H1 (cell line): Measurements from ENCODE around the gene WSCD1. TPM values are rescaled to one million over a fixed set of nuclear protein-coding genes. Genes with fewer than 3 reads are reported as not detected.

Experiments
- CTCF ChIA-PET: fragments of 300-600 bp; sonication (Branson Sonifier 250); formaldehyde crosslinking; loops from one replicate; lab custom pipeline; 2021; ENCODE audit not compliant: partially characterized antibody; lab: Charles Lee
- POLR2A ChIA-PET: fragments of 300-600 bp; sonication (Branson Sonifier 250); formaldehyde crosslinking; loops from one replicate; lab custom pipeline; 2021; ENCODE audit warnings: inconsistent platforms; ENCODE audit not compliant: partially characterized antibody; lab: Charles Lee
- DNase-seq, 2 experiments: peaks; one replicate each; pipeline versions ENCODE4 v3.0.0 to v3.0.0-alpha.2; 2010 to 2022; ENCODE audit warnings: low spot score in 2 of 2, low read depth in 1 of 2, mixed read lengths in 1 of 2
- FAIRE-seq: peaks from 2 replicates; lab custom pipeline; 2011; peaks lifted over from hg19 to GRCh38; lab: Jason Lieb, UNC
- H2AFZ ChIP-seq: 2 replicates; pipeline ENCODE4 v1.8.1; 2012; ENCODE audit warnings: low read length, inconsistent platforms
- H2AK5ac ChIP-seq: 2 replicates; pipeline ENCODE4 v1.6.1; 2013; ENCODE audit warnings: low read depth, low read length
- H2BK120ac ChIP-seq: replicated peaks from 2 replicates; pipeline ENCODE3; 2013; ENCODE audit warnings: low read depth, low read length, inconsistent platforms
- H2BK12ac ChIP-seq: 2 replicates; pipeline ENCODE4 v1.6.1; 2013; ENCODE audit warnings: low read depth, low read length
- H2BK15ac ChIP-seq: 2 replicates; pipeline ENCODE4 v1.6.1; 2013; ENCODE audit warnings: low read length
- H2BK20ac ChIP-seq: 2 replicates; pipeline ENCODE4 v1.6.1; 2013; ENCODE audit warnings: low read length
- H2BK5ac ChIP-seq: 2 replicates; pipeline ENCODE4 v1.6.1; 2013; ENCODE audit warnings: low read depth, low read length
- H3K14ac ChIP-seq: 2 replicates; pipeline ENCODE4 v1.6.1; 2013; ENCODE audit warnings: inconsistent platforms; ENCODE audit not compliant: insufficient read length
- H3K18ac ChIP-seq: 2 replicates; pipeline ENCODE4 v1.6.1; 2013; ENCODE audit warnings: low read length; ENCODE audit errors: extremely low read depth
- H3K23ac ChIP-seq: 2 replicates; pipeline ENCODE4 v1.6.1; 2013; ENCODE audit warnings: inconsistent platforms; ENCODE audit not compliant: insufficient read length
- H3K23me2 ChIP-seq: 2 replicates; pipeline ENCODE4 v1.6.1; 2013; ENCODE audit warnings: low read depth, low read length
- H3K27ac ChIP-seq: 2 replicates; pipeline ENCODE4 v1.6.1; 2011; ENCODE audit warnings: low read depth, low read length, inconsistent platforms
- H3K27me3 ChIP-seq, 4 experiments: replicated peaks in 1 of 4; 1 replicate in 1 of 4; 2 replicates in 3 of 4; pipeline versions ENCODE4 v1.6.1 to v1.8.1; 2011 to 2013; ENCODE audit warnings: low read length in 3 of 4, mild to moderate bottlenecking in 3 of 4, inconsistent platforms in 2 of 4, mixed read lengths in 2 of 4, moderate library complexity in 1 of 4; ENCODE audit not compliant: control insufficient read depth in 3 of 4, insufficient read depth in 3 of 4; ENCODE audit errors: extremely low read depth in 1 of 4
- H3K36me3 ChIP-seq, 4 experiments: 2 replicates each; pipeline versions ENCODE4 v1.6.1 to v1.8.1; 2011 to 2013; ENCODE audit warnings: mild to moderate bottlenecking in 4 of 4, low read length in 3 of 4, moderate library complexity in 2 of 4, control low read depth in 1 of 4, inconsistent platforms in 1 of 4; ENCODE audit not compliant: insufficient read depth in 4 of 4, control insufficient read depth in 2 of 4
- H3K4ac ChIP-seq: replicated peaks from 2 replicates; pipeline ENCODE3; 2013; ENCODE audit warnings: low read length, low read depth, mixed read lengths, inconsistent platforms; ENCODE audit not compliant: insufficient read length
- H3K4me1 ChIP-seq, 4 experiments: replicated peaks in 1 of 4; 1 replicate in 1 of 4; 2 replicates in 3 of 4; pipeline versions ENCODE4 v1.6.1 to v1.8.1; 2011 to 2013; ENCODE audit warnings: low read length in 3 of 4, inconsistent platforms in 2 of 4, mixed read lengths in 1 of 4; ENCODE audit not compliant: insufficient read depth in 4 of 4, control insufficient read depth in 3 of 4
- H3K4me2 ChIP-seq, 2 experiments: 2 replicates each; pipeline versions ENCODE4 v1.6.1 to v1.8.1; 2011 to 2013; ENCODE audit warnings: low read depth in 2 of 2, low read length in 2 of 2, control low read depth in 1 of 2, inconsistent platforms in 1 of 2, mild to moderate bottlenecking in 1 of 2; ENCODE audit not compliant: insufficient read depth in 1 of 2
- H3K4me3 ChIP-seq, 4 experiments: fragments of 200-600, 300-600 bp in 1 of 4; sonication (generic), shearing (Covaris generic), sonication (Bioruptor Twin) in 1 of 4; 2 replicates each; pipeline versions ENCODE4 v1.5.1 to v1.8.1; 2011 to 2016; ENCODE audit warnings: low read length in 4 of 4, low read depth in 3 of 4, control low read depth in 2 of 4, inconsistent platforms in 2 of 4, mild to moderate bottlenecking in 2 of 4, mixed read lengths in 1 of 4, moderate library complexity in 1 of 4; ENCODE audit not compliant: insufficient read depth in 2 of 4; ENCODE audit errors: extremely low read depth in 1 of 4
- H3K56ac ChIP-seq: replicated peaks from 2 replicates; pipeline ENCODE3; 2013; ENCODE audit warnings: low read depth, mild to moderate bottlenecking, mixed read lengths, low read length, inconsistent platforms; ENCODE audit not compliant: insufficient read length
- H3K79me1 ChIP-seq: 2 replicates; pipeline ENCODE4 v1.6.1; 2013; ENCODE audit warnings: low read depth, low read length, control low read depth
- H3K79me2 ChIP-seq, 2 experiments: 2 replicates each; pipeline versions ENCODE4 v1.6.1 to v1.8.1; 2012 to 2013; ENCODE audit warnings: low read length in 2 of 2, mild to moderate bottlenecking in 2 of 2, inconsistent platforms in 1 of 2; ENCODE audit not compliant: insufficient read depth in 2 of 2, control insufficient read depth in 1 of 2
- H3K9ac ChIP-seq, 4 experiments: replicated peaks in 1 of 4; 1 replicate in 1 of 4; 2 replicates in 3 of 4; pipeline versions ENCODE4 v1.6.1 to v1.8.1; 2011 to 2013; ENCODE audit warnings: low read depth in 3 of 4, low read length in 3 of 4, control low read depth in 2 of 4, mild to moderate bottlenecking in 2 of 4, moderate library complexity in 2 of 4, inconsistent platforms in 1 of 4; ENCODE audit errors: extremely low read depth in 1 of 4
- H3K9me3 ChIP-seq, 2 experiments: 2 replicates each; pipeline versions ENCODE4 v1.6.1 to v1.8.1; 2012 to 2013; ENCODE audit warnings: mild to moderate bottlenecking in 2 of 2, moderate library complexity in 2 of 2, control low read depth in 1 of 2, inconsistent platforms in 1 of 2, low read depth in 1 of 2, low read length in 1 of 2, mixed read lengths in 1 of 2; ENCODE audit not compliant: insufficient read depth in 2 of 2
- H4K20me1 ChIP-seq, 2 experiments: replicated peaks in 1 of 2; 2 replicates each; pipeline versions ENCODE3 to v1.8.1; 2011 to 2013; ENCODE audit warnings: inconsistent platforms in 2 of 2, low read length in 2 of 2, mild to moderate bottlenecking in 1 of 2; ENCODE audit not compliant: insufficient read depth in 2 of 2, control insufficient read depth in 1 of 2
- H4K5ac ChIP-seq: 2 replicates; pipeline ENCODE4 v1.6.1; 2013; ENCODE audit warnings: low read length, low read depth, mixed read lengths, inconsistent platforms; ENCODE audit not compliant: insufficient read length
- H4K8ac ChIP-seq: 2 replicates; pipeline ENCODE4 v1.8.0; 2013; ENCODE audit warnings: mild to moderate bottlenecking, moderate library complexity, low read length, inconsistent platforms; ENCODE audit not compliant: insufficient read depth; ENCODE audit errors: extremely low read depth
- H4K91ac ChIP-seq: replicated peaks from 2 replicates; pipeline ENCODE3; 2013; ENCODE audit warnings: low read length, mixed read lengths, inconsistent platforms; ENCODE audit not compliant: insufficient read length
- BRCA1 ChIP-seq: IDR thresholded peaks from 2 replicates; pipeline ENCODE4 v1.6.1; 2012; ENCODE audit warnings: low read depth, low read length, improper control_type of control experiment
- CEBPB ChIP-seq: IDR thresholded peaks from 2 replicates; pipeline ENCODE4 v1.6.1; 2012; ENCODE audit warnings: low read depth, low read length
- CHD1 ChIP-seq: IDR thresholded peaks from 2 replicates; pipeline ENCODE4 v1.6.1; 2012; ENCODE audit warnings: low read depth, low read length, improper control_type of control experiment
- EP300 ChIP-seq, 2 experiments: IDR thresholded peaks; 1 replicate in 1 of 2; 2 replicates in 1 of 2; pipeline ENCODE4 v1.6.1; 2011 to 2012; ENCODE audit warnings: low read depth in 2 of 2, low read length in 2 of 2, mild to moderate bottlenecking in 2 of 2, borderline replicate concordance in 1 of 2, inconsistent platforms in 1 of 2, moderate library complexity in 1 of 2
- HDAC6 ChIP-seq: IDR thresholded peaks from one replicate; pipeline ENCODE4 v1.7.1; 2012; ENCODE audit warnings: low read depth, mild to moderate bottlenecking, inconsistent platforms, low read length, moderate library complexity
- JUN ChIP-seq: IDR thresholded peaks from 2 replicates; pipeline ENCODE4 v1.6.1; 2011; ENCODE audit warnings: low read depth, mild to moderate bottlenecking, improper control_type of control experiment, low read length
- PHF8 ChIP-seq: fragments of 200-600 bp; sonication (generic); conservative IDR thresholded peaks from 2 replicates; pipeline ENCODE4 v1.7.1; 2012; ENCODE audit warnings: low read depth, mild to moderate bottlenecking, inconsistent platforms, low read length, moderate library complexity
- SP1 ChIP-seq: IDR thresholded peaks from 2 replicates; pipeline ENCODE4 v1.6.1; 2011; ENCODE audit warnings: low read depth, low read length
- SP2 ChIP-seq: IDR thresholded peaks from 2 replicates; pipeline ENCODE4 v1.6.1; 2012; ENCODE audit warnings: mild to moderate bottlenecking, low read length, inconsistent platforms
- SRF ChIP-seq: IDR thresholded peaks from 2 replicates; pipeline ENCODE4 v1.6.1; 2011; ENCODE audit warnings: mild to moderate bottlenecking, low read depth, low read length, moderate library complexity
- TAF1 ChIP-seq: IDR thresholded peaks from 2 replicates; pipeline ENCODE4 v1.6.1; 2011; ENCODE audit warnings: mild to moderate bottlenecking, low read depth, low read length
- TAF7 ChIP-seq: optimal IDR thresholded peaks from 2 replicates; pipeline ENCODE3; 2011; ENCODE audit warnings: low read depth, mild to moderate bottlenecking, inconsistent platforms, low read length, moderate library complexity, borderline replicate concordance
- YY1 ChIP-seq: IDR thresholded peaks from 2 replicates; pipeline ENCODE4 v1.6.1; 2011; ENCODE audit warnings: low read depth, mild to moderate bottlenecking, low read length
- WGBS, 2 experiments: shearing (Covaris generic) in 1 of 2; methylation state at CpG; one replicate each; pipeline versions ENCODE4 v1.1.6 to v1.1.7; 2013 to 2015; ENCODE audit warnings: low lambda C conversion rate in 2 of 2, mixed read lengths in 2 of 2, inconsistent platforms in 1 of 2, low coverage in 1 of 2, missing lambda C conversion rate in 1 of 2; ENCODE audit not compliant: insufficient replicate concordance in 2 of 2, insufficient coverage in 1 of 2, insufficient read length in 1 of 2; ENCODE audit errors: extremely low coverage in 1 of 2, missing lambda C conversion rate in 1 of 2; 5-methylcytosine and 5-hydroxymethylcytosine counted together
- polyA plus RNA-seq, 7 experiments: library from polyadenylated mRNA; depleted of rRNA in 3 of 7; stranded (reverse) in 5 of 7; unstranded in 2 of 7; fragments of >200 nt in 5 of 7; fragments of 200-250 nt in 2 of 7; gene quantifications; 1 replicate in 5 of 7; 2 replicates in 1 of 7; 4 replicates in 1 of 7; pipeline versions ENCODE4 v1.2.1 to v1.2.3, GENCODE V29; 2011 to 2013; ENCODE audit warnings: missing spikeins in 2 of 7, mixed read lengths in 2 of 7
- total RNA-seq: library from RNA; stranded (reverse); fragmentation: NEBNext Ultra II Directional; extraction: Animal tissue kit (Norgen Biotek cat#: 25700); gene quantifications from 2 replicates; pipeline ENCODE4 v1.2.1, GENCODE V29; 2021

WSCD1 gene
- total and polyA plus RNA-seq, 2 of the 8 experiments (the other 6 are each of a cell fraction or from before 2014, with no cell fraction given) = 21.9 to 39.0 TPM

DNA sequence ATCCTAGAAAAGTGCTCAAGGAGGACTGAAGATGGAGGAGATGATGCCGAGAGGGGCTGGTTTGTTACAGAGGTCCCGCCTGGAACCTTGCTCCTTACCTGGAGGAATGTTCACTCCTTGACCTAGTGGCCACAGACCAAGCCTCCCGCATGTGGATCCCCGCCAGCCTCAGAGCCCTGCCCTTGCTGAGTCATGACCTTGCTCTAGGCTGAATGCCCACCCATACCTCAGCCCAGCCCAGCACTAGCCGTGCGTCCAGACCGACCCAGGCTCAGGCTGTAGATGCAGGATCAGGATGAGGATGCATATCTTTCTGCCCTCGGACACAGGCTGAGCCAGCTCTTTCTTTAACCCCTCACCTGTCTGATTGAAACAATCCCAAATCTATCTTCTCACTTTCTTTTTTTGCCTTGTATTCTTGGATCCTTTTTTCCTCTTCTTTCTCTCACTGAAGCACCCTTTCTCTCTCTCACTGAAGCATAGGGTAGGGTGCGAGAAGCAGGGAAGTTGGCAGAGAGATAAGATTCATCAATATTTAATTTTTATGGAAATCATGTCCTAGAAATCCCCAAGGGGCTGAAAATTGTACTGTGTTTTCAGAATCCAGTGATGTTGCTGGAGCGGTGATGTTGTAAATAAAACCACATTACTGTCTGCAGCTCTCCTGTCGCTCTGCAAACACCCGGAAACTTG, 34.9 kb downstream of the WSCD1 start:
- Histone ChIP-seq H2BK120ac (no peak overlapping the region), H4K91ac (no peak overlapping the region), H3K27me3 (no peaks in the 10 kb centered on the region), H4K20me1 (no peaks in the 10 kb centered on the region), H2AFZ (no peak overlapping the region), H4K5ac (no peak overlapping the region), H3K23me2 (no peaks in the 10 kb centered on the region), H3K18ac (peak overlapping the region; percentile 20; the same call in 1 of the 2 replicates), H2BK5ac (no peak overlapping the region), H3K79me1 (no peaks in the 10 kb centered on the region), H3K4me2 (no peak overlapping the region), H2BK15ac (no peak overlapping the region), H3K14ac (no peak overlapping the region), H3K4me3 (no peak overlapping the region), H3K9me3 (no peaks in the 10 kb centered on the region; a peak in 1 of 4 replicates), H3K27ac (no peak overlapping the region), H3K9ac (no peak overlapping the region), H3K4me1 (peaks cover 2 to 19% (median 13%) of the 10 kb centered on the region in 4 experiments), H3K4ac (no peak overlapping the region), H2BK12ac (no peak overlapping the region), H4K8ac (no peak overlapping the region), H2AK5ac (no peak overlapping the region), H2BK20ac (no peak overlapping the region), H3K79me2 (no peaks in the 10 kb centered on the region), H3K56ac (no peak overlapping the region), H3K36me3 (peaks cover 0 to 8% (median 2%) of the 10 kb centered on the region in 4 experiments; a peak in 2 of 8 replicates), H3K23ac (no peak overlapping the region)
- POLR2A ChIA-PET = no interaction called here
- WGBS, 2 experiments = 90% methylated on average over 12 of the region's 12 CpGs; no CpG with 5 or more reads in 1 of the 2 experiments
- no peak for DNase-seq
- FAIRE-seq = no peak
- CTCF ChIA-PET = interaction anchor here (1.1 to 1.2 kb wide), 2 partner anchors 9 to 144 kb away, joined by 3 to 4 read pairs; no protein-coding TSS in a partner anchor
- TF ChIP-seq TAF1 (no peak), YY1 (no peak), SP2 (no peak), BRCA1 (no peak), PHF8 (no peak), CEBPB (no peak), TAF7 (no peak), SP1 (no peak), CHD1 (no peak), SRF (no peak), EP300 (IDR thresholded peaks at IDR 0.05; ENCODE audit: borderline replicate concordance in 1 of 2, low read depth in 2 of 2, low read length in 2 of 2) (no peak), HDAC6 (no peak), JUN (no peak)
